Liver (tissue), 9 donors: ENCODE results near the gene C3orf20. TPM values are rescaled to one million over a fixed set of nuclear protein-coding genes. Genes with fewer than 3 reads are reported as not detected.

Experiments
- DNase-seq: peaks from one replicate; pipeline ENCODE4 v3.0.0-alpha.2; 2017; ENCODE audit warnings: low spot score
- H3K27ac ChIP-seq, 2 donors: one replicate each; pipeline ENCODE4 v1.7.0; 2013; ENCODE audit warnings: inconsistent platforms in 2 of 2, low read length in 2 of 2, control low read depth in 1 of 2, low read depth in 1 of 2, mild to moderate bottlenecking in 1 of 2
- H3K27me3 ChIP-seq, 4 donors: one replicate each; pipeline versions ENCODE4 v1.6.1 to v1.7.0; 2013; ENCODE audit warnings: low read length in 3 of 4, inconsistent platforms in 1 of 4, mild to moderate bottlenecking in 1 of 4, moderate library complexity in 1 of 4; ENCODE audit not compliant: control insufficient read depth in 4 of 4, insufficient read depth in 4 of 4
- H3K36me3 ChIP-seq, 4 donors: one replicate each; pipeline versions ENCODE4 v1.6.1 to v1.7.0; 2013; ENCODE audit warnings: low read length in 3 of 4, mild to moderate bottlenecking in 3 of 4, low read depth in 1 of 4, moderate library complexity in 1 of 4; ENCODE audit not compliant: control insufficient read depth in 4 of 4, insufficient read depth in 3 of 4
- H3K4me1 ChIP-seq, 4 donors: one replicate each; pipeline versions ENCODE4 v1.6.1 to v1.7.0; 2013; ENCODE audit warnings: low read length in 3 of 4, mild to moderate bottlenecking in 3 of 4, moderate library complexity in 1 of 4; ENCODE audit not compliant: control insufficient read depth in 4 of 4, insufficient read depth in 4 of 4
- H3K4me3 ChIP-seq, 3 donors: one replicate each; pipeline versions ENCODE4 v1.6.1 to v1.7.0; 2013; ENCODE audit warnings: low read length in 3 of 3, control low read depth in 1 of 3, low read depth in 1 of 3, mild to moderate bottlenecking in 1 of 3
- H3K9ac ChIP-seq, 2 donors: one replicate each; pipeline ENCODE4 v1.7.0; 2013; ENCODE audit warnings: low read length in 2 of 2, mild to moderate bottlenecking in 2 of 2, moderate library complexity in 2 of 2, control low read depth in 1 of 2, low read depth in 1 of 2
- H3K9me3 ChIP-seq, 4 donors: one replicate each; pipeline versions ENCODE4 v1.6.1 to v1.7.0; 2013; ENCODE audit warnings: low read length in 3 of 4; ENCODE audit not compliant: control insufficient read depth in 4 of 4
- CTCF ChIP-seq: fragments of 150-350 bp; IDR thresholded peaks from 2 replicates; pipeline ENCODE4 v1.5.1; 2017; ENCODE audit warnings: improper control_type of control experiment, low read depth, low read length; ENCODE audit not compliant: missing input control
- EGR1 ChIP-seq, 2 donors: IDR thresholded peaks; 2 replicates each; pipeline ENCODE4 v1.6.1; 2016 to 2018; ENCODE audit warnings: antibody characterized with exemption in 2 of 2, low read depth in 2 of 2
- FOXA1 ChIP-seq: IDR thresholded peaks from 2 replicates; pipeline ENCODE4 v1.6.1; 2016; ENCODE audit warnings: antibody characterized with exemption
- FOXA2 ChIP-seq: IDR thresholded peaks from 2 replicates; pipeline ENCODE4 v1.6.1; 2016; ENCODE audit warnings: antibody characterized with exemption
- GABPA ChIP-seq, 2 donors: IDR thresholded peaks in 1 of 2; conservative IDR thresholded peaks in 1 of 2; 2 replicates each; pipeline ENCODE4 v1.6.1; 2016; ENCODE audit warnings: antibody characterized with exemption in 2 of 2, mild to moderate bottlenecking in 1 of 2, moderate library complexity in 1 of 2
- HNF4A ChIP-seq, 2 donors: conservative IDR thresholded peaks; 2 replicates each; pipeline ENCODE4 v1.6.1; 2016; ENCODE audit warnings: antibody characterized with exemption in 2 of 2, mild to moderate bottlenecking in 2 of 2
- HNF4G ChIP-seq: IDR thresholded peaks from 2 replicates; pipeline ENCODE4 v1.6.1; 2016; ENCODE audit warnings: antibody characterized with exemption
- NR2F2 ChIP-seq: IDR thresholded peaks from 2 replicates; pipeline ENCODE4 v1.6.1; 2016; ENCODE audit warnings: antibody characterized with exemption
- RAD21 ChIP-seq, 2 donors: IDR thresholded peaks; 2 replicates each; pipeline ENCODE4 v1.6.1; 2016; ENCODE audit warnings: antibody characterized with exemption in 2 of 2, mild to moderate bottlenecking in 2 of 2
- RXRA ChIP-seq, 2 donors: IDR thresholded peaks; 2 replicates each; pipeline ENCODE4 v1.6.1; 2017 to 2018; ENCODE audit warnings: antibody characterized with exemption in 2 of 2, mild to moderate bottlenecking in 1 of 2
- SP1 ChIP-seq: IDR thresholded peaks from 2 replicates; pipeline ENCODE4 v1.6.1; 2018; ENCODE audit warnings: antibody characterized with exemption, mild to moderate bottlenecking
- TAF1 ChIP-seq: conservative IDR thresholded peaks from 2 replicates; pipeline ENCODE4 v1.6.1; 2016; ENCODE audit warnings: antibody characterized with exemption, mild to moderate bottlenecking
- YY1 ChIP-seq: IDR thresholded peaks from 2 replicates; pipeline ENCODE4 v1.6.1; 2016; ENCODE audit warnings: antibody characterized with exemption, mild to moderate bottlenecking
- WGBS: extraction: QIAGEN DNeasy Blood & Tissue Kit; methylation state at CpG from one replicate; pipeline ENCODE4 v1.1.7; 2013; 5-methylcytosine and 5-hydroxymethylcytosine counted together
- polyA plus RNA-seq, 2 donors: library from polyadenylated mRNA; stranded (reverse) in 1 of 2; unstranded in 1 of 2; fragments of 200-250 nt in 1 of 2; fragments of >200 nt in 1 of 2; fragmentation: Nextera tagmentation in 1 of 2; extraction: Ambion mirVana in 1 of 2; gene quantifications; one replicate each; pipeline versions ENCODE4 v1.2.1 to v1.2.3, GENCODE V29; 2013 to 2015
- total RNA-seq, 2 donors: library from RNA; depleted of rRNA; stranded (reverse); fragments of >200 nt; gene quantifications; one replicate each; pipeline ENCODE4 v1.2.3, GENCODE V29; 2014
- TF ChIP-seq, protein P1 (sequence below): IDR thresholded peaks from 2 replicates; pipeline ENCODE4 v1.6.1; 2016; ENCODE audit warnings: antibody characterized with exemption
- TF ChIP-seq, protein P2 (sequence below): IDR thresholded peaks from 2 replicates; pipeline ENCODE4 v1.6.1; 2016; ENCODE audit warnings: antibody characterized with exemption
- TF ChIP-seq, protein P3 (sequence below): IDR thresholded peaks from 2 replicates; pipeline ENCODE4 v1.6.1; 2016; ENCODE audit warnings: antibody characterized with exemption
- TF ChIP-seq, protein P4 (sequence below): IDR thresholded peaks from 2 replicates; pipeline ENCODE4 v1.6.1; 2016; ENCODE audit warnings: antibody characterized with exemption, mild to moderate bottlenecking
- donor health status: healthy.
- donor health status: healthy.
- donor health status: healthy.
- donor health status: healthy.
- donor health status: healthy.

Gene C3orf20
- total and polyA plus RNA-seq, 4 donors: 0.05 to 0.08 TPM; not detected in 2

DNA sequence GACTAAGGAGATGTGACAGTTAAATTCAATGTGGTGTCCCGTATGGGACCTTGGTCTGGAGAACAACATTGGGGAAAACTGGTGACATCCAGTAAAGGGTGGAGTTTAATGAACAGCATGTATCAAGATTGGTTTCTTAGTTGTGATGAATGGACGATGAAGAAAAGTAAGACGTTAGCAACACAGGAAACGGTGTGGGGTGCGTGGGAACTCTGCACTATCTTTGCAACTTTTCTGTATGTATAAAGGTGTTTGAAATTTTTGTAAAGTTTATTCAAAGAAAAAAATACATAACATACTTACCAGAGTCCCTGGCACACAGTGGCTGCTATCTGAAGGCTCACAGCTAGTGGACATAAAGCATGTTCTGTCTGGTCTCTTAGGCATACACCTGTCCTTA is 29.5 kb upstream of the C3orf20 start:
- DNase-seq: no peak
- Histone ChIP-seq H3K27me3 (no peaks in the 10 kb centered on the region), H3K4me3 (no peak overlapping the region), H3K9me3 (no peaks in the 10 kb centered on the region), H3K36me3 (no peaks in the 10 kb centered on the region), H3K9ac (no peak overlapping the region), H3K27ac (no peak overlapping the region), H3K4me1 (peaks cover 3 to 19% (median 18%) of the 10 kb centered on the region in 4 donors)
- 92% methylated on average over 5 of the region's 5 CpGs for WGBS
- TF ChIP-seq EGR1 (IDR thresholded peaks at IDR 0.05; ENCODE audit: low read depth in 2 of 2) (no peak), RAD21 (IDR thresholded peaks at IDR 0.05) (no peak), NR2F2 (no peak), HNF4G (no peak), TAF1 (no peak), FOXA1 (no peak), SP1 (no peak), CTCF (no peak), HNF4A (conservative IDR thresholded peaks at IDR 0.05) (no peak)
- TF ChIP-seq, protein P1, sequence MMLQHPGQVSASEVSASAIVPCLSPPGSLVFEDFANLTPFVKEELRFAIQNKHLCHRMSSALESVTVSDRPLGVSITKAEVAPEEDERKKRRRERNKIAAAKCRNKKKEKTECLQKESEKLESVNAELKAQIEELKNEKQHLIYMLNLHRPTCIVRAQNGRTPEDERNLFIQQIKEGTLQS: no peak
- TF ChIP-seq, protein P2, sequence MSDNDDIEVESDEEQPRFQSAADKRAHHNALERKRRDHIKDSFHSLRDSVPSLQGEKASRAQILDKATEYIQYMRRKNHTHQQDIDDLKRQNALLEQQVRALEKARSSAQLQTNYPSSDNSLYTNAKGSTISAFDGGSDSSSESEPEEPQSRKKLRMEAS: no peak
- TF ChIP-seq, protein P3, sequence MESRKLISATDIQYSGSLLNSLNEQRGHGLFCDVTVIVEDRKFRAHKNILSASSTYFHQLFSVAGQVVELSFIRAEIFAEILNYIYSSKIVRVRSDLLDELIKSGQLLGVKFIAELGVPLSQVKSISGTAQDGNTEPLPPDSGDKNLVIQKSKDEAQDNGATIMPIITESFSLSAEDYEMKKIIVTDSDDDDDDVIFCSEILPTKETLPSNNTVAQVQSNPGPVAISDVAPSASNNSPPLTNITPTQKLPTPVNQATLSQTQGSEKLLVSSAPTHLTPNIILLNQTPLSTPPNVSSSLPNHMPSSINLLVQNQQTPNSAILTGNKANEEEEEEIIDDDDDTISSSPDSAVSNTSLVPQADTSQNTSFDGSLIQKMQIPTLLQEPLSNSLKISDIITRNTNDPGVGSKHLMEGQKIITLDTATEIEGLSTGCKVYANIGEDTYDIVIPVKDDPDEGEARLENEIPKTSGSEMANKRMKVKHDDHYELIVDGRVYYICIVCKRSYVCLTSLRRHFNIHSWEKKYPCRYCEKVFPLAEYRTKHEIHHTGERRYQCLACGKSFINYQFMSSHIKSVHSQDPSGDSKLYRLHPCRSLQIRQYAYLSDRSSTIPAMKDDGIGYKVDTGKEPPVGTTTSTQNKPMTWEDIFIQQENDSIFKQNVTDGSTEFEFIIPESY: no peak

DNA sequence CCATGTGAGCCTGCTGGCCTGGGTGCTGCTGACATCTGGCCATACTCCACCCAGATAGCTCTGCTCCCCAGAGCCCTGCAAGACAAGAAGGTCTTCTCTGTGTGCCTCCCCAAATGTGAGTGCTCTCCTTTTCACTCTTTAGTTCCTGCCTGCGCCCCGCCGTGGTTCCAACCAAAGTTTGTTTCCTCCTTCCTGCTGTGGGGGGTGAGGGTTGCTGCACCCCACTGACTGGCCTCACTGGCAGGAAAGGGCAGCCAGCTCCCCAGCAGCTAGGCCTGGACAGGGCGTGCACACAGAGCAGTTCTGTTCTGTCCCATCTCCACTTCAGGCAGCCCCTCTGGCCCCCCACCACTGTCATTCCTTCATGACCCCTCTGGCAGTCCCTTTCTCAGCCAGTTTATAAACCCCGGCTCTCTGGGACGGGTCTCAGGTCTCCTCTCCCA is 28.8 kb upstream of the C3orf20 start:
- Histone ChIP-seq H3K9me3 (no peaks in the 10 kb centered on the region), H3K27me3 (no peaks in the 10 kb centered on the region), H3K9ac (no peak overlapping the region), H3K27ac (no peak overlapping the region), H3K4me3 (no peak overlapping the region), H3K4me1 (peaks cover 3 to 24% (median 20%) of the 10 kb centered on the region in 4 donors), H3K36me3 (no peaks in the 10 kb centered on the region)
- no peak for DNase-seq
- TF ChIP-seq, protein P4, sequence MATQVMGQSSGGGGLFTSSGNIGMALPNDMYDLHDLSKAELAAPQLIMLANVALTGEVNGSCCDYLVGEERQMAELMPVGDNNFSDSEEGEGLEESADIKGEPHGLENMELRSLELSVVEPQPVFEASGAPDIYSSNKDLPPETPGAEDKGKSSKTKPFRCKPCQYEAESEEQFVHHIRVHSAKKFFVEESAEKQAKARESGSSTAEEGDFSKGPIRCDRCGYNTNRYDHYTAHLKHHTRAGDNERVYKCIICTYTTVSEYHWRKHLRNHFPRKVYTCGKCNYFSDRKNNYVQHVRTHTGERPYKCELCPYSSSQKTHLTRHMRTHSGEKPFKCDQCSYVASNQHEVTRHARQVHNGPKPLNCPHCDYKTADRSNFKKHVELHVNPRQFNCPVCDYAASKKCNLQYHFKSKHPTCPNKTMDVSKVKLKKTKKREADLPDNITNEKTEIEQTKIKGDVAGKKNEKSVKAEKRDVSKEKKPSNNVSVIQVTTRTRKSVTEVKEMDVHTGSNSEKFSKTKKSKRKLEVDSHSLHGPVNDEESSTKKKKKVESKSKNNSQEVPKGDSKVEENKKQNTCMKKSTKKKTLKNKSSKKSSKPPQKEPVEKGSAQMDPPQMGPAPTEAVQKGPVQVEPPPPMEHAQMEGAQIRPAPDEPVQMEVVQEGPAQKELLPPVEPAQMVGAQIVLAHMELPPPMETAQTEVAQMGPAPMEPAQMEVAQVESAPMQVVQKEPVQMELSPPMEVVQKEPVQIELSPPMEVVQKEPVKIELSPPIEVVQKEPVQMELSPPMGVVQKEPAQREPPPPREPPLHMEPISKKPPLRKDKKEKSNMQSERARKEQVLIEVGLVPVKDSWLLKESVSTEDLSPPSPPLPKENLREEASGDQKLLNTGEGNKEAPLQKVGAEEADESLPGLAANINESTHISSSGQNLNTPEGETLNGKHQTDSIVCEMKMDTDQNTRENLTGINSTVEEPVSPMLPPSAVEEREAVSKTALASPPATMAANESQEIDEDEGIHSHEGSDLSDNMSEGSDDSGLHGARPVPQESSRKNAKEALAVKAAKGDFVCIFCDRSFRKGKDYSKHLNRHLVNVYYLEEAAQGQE: no peak
- TF ChIP-seq NR2F2 (no peak), GABPA (IDR thresholded peaks at IDR 0.05 in 1 of 2, conservative IDR thresholded peaks at IDR 0.05 in 1 of 2) (no peak), HNF4G (no peak), HNF4A (conservative IDR thresholded peaks at IDR 0.05) (no peak), YY1 (no peak), TAF1 (no peak), RXRA (IDR thresholded peaks at IDR 0.05) (no peak), FOXA2 (no peak), EGR1 (IDR thresholded peaks at IDR 0.05; ENCODE audit: low read depth in 2 of 2) (no peak), CTCF (no peak)
- TF ChIP-seq, protein P3: no peak
- TF ChIP-seq, protein P2: no peak
- TF ChIP-seq, protein P1: no peak
- WGBS: 88% methylated on average over 6 of the region's 6 CpGs
